Activated CD8-positive, alpha-beta memory T cell treated with anti-CD3 and anti-CD28 coated beads for 24 hours (primary cell): ENCODE results near the gene NUS1.
"Not testable (repeated sequence)": the region's sequence is repeated elsewhere in the genome, so short reads cannot be mapped to it uniquely, and the experiment has no call there.

ENCODE experiments used
- DNase-seq: peaks from one replicate; pipeline ENCODE4 v3.0.0-alpha.2; 2020

Gene NUS1

GRCh38 chr6:117721520-117721919, 46.3 kb downstream of the NUS1 start:
- DNase-seq: not testable (repeated sequence)

- DNase-seq: no peak
These were observed 53.4 kb downstream of the NUS1 start for GRCh38 chr6:117728626-117729025.

GRCh38 chr6:117729613-117730012, 54.3 kb downstream of the NUS1 start:
- no peak for DNase-seq

GRCh38 chr6:117733341-117733740, 58.1 kb downstream of the NUS1 start:
- DNase-seq: no peak

GRCh38 chr6:117739869-117740268, 64.6 kb downstream of the NUS1 start:
- DNase-seq: no peak

GRCh38 chr6:117740605-117741004, 65.3 kb downstream of the NUS1 start:
- DNase-seq: no peak

GRCh38 chr6:117750675-117751074, 75.4 kb downstream of the NUS1 start:
- DNase-seq: not testable (repeated sequence)
